GM21447 (cell line): ENCODE measurements around the gene PLCL2.

Experiments used
- ATAC-seq: cut with Tn5 transposase; IDR thresholded peaks from one replicate; pipeline ENCODE4 v1.9.1; 2021; ENCODE audit not compliant: unreplicated experiment

Gene PLCL2

DNA sequence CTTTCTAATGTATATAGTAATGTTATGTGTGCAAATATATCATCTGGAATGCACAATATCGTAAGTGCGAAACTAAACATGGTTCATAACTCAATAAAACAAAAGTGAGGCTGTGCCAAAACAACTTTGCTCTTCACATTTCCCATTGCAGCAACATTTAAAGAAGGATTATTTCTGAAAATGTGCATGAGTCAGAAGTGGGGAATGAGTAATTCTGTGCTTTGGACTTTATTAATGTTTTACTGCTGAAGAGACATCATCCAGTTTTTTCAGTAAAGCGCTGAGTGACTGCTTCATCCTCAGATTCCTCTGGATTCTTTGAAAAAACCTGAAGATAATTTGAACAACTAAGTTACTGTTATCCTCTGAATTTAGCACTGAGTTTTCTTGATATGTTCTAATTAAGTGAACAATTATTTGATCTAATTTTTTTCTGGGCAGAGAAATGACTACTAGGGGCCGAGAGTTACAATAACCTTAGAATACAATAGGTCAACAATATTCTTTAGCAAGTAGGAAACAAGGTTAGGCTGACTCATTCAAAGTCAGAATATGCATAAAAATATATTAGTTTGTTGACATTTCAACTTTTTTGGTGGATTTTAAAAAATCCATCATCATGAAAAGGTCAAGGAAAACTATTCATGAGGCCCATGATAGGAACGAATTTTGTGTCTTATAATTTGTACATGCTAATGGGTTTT, 20.0 kb upstream of the PLCL2 start:
- no peak for ATAC-seq

DNA sequence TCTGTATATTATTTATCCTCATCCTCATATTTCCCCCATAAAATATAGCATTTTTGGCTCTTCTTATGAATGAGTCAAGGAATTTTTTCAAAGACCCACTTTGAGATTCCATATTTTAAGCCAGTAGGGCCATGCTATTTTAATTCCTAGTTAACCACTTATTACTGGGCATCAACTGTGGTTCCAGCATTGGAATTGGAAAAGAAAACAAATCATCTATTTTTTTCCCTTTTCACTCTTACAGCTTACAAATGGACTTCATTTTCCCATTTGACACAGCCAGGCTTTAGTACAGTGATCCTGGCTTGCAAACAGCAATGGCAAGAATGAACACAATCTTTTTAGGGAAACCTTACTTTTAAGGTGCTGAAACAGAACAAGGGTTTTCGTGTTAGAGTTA, 19.4 kb upstream of the PLCL2 start:
- ATAC-seq, result no peak

DNA sequence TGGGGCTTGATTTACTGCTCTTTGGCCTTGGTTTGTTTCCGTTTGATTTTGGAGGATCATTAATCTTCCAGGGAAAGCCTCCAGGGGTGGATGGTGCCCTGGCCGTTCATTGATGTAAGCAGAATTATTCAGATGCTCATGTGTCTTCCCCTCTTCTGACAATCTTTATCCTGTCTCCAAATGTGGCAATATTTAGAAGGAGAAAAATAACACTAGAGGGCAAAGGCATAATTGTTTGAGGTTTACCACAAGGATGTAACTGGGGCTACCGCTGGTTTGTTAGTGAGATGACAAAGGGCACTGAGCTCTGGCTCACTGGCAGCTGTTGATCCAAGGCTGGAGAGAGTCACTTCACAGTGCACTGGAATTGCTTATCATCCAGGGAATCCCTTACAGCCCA, 18.2 kb upstream of the PLCL2 start:
- no peak for ATAC-seq

DNA sequence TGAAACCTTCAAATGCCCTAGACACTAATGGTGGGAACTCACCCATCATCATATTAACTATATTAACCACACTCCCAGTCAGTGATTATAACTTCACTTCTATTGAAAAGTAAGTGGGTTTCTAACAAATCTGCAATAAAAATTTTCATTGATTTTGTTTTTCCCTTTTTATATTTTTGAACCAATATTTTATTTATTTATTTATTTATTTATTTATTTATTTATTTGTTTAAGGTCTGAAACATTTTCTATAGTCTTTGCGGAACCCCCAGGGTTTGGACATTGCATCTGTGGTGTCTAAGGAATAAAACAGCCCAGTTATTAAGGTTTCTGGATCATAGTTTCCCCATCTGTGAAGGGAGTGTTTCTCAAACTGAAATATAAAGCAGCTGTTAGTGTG, 16.2 kb upstream of the PLCL2 start:
- ATAC-seq, result no peak

DNA sequence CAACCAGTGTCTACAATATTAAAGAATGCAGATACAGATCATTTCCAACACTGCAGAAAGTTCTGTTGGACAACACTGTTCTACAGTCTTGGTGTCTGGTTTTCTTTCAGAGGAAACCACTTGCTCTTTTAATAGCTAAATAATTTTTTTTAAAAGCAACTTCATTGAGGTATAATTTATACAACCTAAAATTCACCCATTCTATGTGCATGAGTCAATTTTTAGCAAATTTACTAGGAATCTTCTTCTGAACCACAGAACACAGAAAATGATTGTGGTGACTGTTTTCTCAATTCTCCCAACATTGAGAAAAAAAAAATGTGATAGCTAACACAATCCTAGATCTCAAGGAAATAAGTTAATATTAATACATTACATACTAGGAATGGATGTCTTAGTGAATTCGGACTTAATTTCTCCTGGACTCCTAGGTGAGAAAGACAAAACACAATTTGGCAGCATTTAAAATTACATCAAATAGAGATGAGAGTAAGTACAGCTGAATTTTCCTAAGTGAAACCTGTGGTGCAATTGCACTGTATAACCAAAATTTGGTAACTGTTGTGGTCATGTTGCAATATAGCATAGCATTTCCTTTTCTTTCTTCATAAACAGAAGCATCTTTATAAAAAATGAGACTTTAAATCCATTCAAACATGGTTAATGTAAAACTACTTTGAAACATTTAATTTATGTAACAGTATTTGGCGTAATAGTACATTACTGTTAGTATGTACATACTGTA, 15.3 kb upstream of the PLCL2 start:
- ATAC-seq, result no peak

DNA sequence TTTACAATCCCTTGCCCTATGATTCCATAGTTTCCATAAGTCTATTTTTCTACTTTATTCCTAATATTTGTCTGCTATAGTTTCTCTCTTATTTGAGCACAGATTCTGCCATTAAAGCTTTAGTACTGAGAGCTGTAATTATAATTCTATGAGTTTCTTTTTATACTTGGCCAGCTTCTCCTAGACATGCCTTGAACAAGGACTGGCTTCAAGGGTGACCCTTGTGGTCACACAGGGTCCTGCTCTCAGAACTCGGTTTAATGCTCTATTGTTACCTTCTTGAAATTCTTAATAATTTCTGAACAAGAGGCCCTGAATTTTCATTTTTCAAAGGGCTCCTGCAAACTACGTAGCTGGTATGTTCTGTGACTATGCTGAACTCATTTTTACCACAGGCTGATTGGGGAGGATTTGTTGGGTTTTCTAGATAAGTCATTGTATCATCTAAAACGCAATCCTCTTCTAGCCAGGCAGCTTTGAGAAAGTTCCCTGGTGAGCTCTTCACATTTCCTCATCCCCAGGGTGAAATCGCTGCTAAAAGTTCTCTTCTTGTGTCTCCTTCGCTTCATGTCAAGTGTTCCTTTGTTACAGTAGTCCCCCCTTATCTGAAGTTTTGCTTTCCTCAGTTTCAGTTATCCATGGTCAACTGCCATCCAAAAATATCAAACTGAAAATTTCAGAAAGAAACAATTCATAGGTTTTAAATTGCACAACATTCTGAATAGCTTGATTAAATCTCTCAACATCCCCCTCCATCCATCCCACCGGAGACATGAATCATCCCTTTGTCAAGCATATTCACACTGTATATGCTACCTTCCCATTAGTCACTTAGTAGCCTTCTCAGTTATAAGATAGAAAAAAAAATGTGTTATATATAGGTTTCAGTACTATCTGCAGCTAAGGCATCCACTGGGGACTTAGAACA, 12.6 kb upstream of the PLCL2 start:
- no peak for ATAC-seq

DNA sequence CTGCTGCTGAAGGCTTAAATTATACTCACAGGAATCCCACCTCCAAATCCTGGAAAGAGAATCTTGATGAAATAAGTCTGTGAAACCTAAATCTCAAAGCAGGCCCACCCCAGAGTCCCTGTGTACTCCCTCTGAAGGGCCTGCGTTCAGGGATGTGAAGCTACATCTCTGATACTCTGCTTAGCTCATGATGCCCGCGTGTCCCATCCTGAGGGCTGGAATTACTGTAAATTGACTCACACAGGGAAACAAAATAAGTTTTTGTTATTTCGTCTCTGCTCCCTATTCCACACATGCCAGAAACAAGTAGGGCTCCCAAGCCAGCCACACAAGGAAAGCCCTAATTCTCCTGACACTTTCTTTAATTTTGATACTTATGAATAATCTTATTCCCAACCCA, 10.9 kb upstream of the PLCL2 start:
- ATAC-seq, result no peak

DNA sequence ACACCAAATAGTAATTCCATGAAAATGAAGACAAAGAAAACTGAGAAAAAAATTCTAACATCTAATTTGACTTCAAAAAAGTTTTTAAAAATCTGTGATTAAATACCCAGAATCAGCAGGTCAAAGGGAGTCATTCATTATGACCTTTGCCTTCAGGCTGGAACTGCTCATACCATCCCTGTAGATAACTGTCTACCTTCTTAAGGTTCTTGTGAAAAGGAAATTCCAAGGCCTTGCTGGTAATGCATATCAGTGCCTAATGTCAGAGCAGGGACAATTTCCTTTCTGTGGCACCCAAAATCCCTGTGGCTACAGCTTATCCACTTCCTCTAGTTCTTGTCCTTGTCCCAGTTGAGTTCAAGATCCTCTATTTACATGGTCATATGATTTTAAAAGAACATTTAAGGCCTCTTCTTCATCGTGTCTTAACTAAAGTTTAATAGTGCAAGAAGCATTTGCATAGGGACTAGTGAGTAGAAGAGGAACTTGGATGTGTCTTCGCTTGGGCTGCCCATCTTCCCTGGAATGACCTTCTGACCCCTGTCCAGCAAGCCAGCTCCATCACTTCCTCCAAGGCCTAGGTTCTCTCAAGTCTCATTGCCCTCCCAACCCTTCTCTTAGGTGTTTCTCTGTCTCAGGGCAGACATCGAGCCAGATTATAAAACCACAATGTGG, 8.7 kb upstream of the PLCL2 start:
- no peak for ATAC-seq

DNA sequence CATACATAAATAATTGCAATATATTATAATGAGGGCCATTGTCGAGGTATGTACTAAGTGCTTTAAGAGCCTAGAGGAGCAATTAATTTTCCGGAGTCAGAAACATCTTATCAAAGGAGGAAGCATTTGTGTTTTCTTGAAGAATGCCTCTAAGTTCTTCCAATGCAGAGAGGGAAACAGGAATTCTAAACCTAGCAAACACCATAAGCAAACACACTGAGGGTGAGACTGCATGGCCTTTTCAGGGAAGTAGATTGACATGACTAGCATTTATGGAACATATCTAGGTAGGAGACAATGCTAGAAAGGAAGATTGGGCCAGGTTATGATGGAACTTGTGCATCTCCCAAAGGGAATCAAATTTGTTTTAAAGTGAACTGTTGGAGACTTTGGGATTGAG, 7.2 kb upstream of the PLCL2 start:
- no peak for ATAC-seq

DNA sequence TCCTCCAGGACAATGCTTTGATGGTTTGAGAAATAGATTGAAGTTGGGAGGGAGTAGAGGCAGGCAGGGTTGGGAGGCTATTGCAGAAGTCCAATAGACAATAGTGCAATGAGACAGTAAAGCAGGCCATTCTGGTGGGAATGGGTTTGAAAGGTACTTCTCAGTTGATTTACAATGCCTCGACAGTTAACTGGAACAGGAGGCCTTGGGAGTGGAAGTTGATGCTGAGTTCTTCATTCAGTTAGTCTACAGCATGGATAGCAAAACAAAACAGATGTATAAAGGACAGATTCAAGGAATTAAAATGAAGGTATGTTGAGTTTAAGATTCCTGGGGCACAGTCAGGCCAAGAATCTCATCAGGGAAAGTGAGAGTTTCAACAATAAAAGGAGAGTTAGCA, 6.8 kb upstream of the PLCL2 start:
- no peak for ATAC-seq

DNA sequence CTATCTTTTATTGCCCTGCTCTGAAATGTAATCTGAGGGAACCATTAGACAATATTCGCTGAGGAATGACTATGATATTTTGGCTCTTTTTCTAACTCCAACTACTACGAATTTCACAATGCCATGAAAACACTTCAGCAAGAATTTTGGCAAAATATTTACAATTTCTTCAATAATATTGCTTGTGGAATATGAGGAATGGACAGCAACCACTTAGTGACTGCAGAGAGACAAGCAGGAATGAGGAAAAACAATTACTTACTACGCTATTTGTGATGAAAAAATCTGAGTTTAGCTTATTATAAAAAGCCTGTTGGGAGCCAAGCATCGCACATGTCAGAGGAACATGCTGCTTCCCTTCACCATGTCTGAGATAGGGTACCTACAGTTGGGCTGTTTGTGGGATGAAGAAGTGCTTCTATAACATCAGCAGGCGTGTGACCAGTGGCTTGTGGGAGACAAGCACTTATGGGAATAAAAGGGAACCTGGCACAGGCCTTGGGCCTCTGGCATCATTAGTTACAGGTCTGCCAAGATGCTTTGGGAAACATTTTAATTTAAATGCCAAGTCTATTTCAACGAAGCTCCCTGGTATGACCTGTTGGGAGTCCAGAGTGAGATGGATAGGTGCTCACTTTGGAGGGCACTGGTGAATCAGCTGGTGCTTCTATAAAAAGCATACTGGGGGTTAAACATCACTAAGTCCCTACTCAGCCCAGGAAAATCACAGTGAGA, 2.7 kb upstream of the PLCL2 start:
- ATAC-seq, result no peak

DNA sequence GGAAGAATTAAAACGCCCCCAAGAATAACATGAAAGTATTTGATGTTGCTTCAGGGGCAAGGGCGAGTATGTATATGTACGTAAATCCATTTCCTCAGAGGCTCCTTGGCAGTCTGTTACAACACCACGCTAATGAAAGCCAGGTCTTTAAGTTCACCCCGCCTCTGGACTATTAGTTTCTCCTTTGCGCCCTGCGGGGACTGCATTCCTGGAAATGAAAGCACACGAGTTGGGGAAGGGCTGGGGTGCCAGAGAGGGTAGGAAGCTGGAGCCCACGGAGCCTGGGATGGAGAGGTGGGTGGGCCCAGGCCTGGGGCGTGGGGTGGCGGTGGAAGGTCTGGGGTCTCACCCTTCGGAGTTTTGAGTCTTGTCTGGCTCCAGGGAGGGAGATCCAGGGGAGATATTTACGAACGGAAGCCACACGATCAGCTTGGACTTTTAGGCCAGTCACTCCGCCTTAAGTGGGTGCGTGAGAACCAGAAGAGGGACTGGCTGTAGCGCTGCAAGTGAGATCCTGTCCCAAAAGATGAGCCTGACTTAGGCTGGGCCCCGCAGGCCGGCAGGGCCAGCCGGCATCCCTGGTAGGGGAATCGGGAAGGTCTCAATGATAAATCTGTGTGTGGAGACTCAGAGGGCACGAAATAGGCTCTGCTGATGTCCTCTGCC, 1.6 kb upstream of the PLCL2 start:
- ATAC-seq, result no peak

DNA sequence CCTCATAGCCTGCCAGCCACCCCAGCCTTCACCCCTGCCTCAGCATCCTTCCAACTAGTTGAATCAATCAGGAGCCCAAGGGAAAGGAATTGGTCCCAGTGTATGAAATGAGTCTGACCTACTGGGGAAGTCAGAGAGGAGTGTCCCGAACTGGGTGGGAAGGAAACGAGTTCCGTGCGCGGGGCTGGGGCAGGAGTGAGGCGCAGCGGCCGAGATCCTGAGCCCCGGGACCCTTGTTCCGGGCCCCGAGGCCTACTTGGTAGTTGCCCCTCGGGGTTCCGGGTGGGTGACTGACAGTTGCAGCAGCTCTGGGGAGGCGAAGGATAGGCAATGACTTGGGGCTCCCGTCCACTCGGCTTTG, 1.1 kb upstream of the PLCL2 start:
- ATAC-seq, result no peak

DNA sequence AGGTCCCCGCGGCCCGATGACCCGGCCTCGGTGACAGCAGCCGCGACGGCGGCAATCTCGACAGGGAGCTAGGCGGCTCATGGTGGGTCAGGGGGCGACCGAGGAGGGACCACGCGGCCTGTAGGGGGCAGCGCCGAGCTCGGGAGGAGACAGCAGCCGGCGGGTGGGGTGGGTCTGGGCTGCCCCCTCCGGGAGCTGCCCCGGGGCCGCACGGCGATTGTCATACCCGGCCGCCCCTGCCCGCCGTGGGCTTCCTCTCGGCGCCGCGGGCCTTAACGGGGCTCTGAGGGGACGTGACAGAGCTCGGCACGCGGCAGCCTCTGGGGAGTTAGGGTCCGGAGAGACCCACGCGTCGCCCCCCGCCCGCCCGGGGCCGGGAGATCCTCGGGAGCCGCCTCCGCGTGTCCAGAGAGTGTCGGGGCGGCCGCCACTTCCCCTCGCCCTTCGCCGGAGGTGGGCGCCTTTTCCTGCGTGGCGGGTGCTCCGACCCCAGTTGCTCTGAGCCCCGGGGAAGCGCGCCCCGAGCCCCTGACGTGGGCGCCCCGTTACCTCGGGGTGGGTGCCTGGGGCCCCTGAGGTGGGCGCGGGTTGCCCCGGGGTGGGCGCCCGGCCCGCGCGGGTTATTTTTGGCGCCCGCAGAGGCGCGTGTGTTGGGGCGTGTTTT, 539 bp upstream of the PLCL2 start:
- peak; percentile 31 for ATAC-seq

DNA sequence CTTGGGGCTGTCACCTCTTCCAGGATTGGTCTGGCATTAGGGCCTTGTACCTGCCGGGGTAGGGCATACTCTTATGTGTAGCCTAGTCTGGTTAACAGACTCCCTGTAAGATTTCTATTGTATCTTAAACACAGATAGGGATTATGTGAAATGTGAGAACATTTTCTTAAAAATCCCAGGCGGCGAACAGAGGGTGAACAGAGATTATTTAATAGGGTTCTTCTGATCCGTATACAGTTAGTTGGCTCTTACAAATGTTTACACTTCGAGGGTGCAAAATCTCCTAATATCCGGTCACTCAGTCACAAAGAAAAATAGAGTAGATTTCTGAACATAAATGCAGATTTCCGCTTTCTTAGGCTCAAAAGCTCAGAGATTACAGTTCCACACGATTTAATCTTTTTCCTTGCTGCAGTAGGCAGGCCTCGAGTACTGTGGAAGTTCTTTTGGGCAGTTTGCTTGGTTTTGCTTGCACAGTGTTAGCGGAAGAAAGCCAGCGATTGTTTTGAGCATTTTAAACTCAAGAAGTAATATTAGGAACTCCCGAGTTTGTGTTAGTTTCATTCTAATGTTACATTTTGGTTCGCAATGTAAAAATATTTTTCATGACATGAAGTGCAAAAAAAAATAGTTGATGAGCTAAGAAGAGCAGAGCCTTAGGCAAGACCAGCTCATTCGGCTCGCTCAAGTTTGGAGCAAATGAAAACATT, 993 bp downstream of the PLCL2 start:
- peak; percentile 48 for ATAC-seq

DNA sequence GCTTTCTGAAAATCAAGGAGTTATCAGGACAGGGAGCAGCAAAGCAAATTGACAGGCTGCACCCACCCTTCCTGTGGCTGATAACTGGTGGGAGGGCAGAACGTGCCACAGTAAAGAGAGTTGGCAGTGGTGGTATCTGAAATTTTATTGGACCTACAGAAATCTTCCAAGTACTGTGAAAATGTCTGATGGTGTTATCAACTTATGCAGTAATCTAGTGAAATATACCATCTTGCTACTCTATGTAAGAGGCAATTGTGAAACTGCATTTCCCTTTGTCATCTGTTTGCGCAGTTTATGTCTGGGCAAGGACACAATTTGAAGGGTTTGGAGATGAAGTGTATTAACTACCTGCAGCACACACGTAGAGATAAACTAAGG, 1.5 kb downstream of the PLCL2 start:
- no peak for ATAC-seq

DNA sequence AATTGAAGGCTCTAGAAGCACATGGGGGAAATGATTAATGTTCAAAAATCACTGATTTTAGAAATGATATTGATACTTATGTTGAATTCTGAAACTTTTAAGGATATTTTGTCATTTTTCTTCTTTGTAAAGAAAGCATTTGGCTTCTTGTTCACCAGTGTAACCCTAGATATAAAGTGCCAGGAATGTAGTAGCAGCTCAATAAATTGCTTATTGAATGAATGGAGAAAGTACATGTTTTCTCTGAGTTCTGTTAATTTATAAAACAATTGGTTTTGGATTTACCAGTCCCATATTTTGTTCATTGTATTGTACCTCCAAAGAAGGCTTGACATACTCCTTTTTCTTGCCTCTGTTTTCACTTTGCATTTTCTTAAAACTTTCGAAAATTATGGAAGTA, 2.4 kb downstream of the PLCL2 start:
- ATAC-seq, result no peak

DNA sequence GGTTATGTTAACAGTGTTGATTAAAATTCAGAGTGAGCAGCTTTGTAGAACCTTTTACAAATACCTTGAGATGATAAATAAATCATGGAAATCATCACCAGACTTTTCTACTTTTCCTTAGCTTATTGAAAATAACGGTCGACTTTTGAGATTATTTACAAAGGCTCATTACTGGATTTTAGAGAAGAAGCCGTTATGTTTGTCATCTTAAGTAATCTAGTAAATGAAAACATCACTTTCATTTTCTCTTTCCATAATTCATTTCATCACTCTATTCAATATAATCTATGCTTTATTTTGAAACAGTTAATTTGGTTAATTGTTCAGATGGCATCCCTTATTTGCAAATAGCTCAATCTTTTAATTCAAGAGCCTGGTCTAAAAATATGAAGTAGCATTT, 3.6 kb downstream of the PLCL2 start:
- ATAC-seq, result no peak
